ACC112 (cell line): ENCODE results near the gene XPO6.

Source experiments
- H2AFZ ChIP-seq: fragments of 200-600 bp; sonication (generic); one replicate; pipeline ENCODE4 v1.6.0; 2017; ENCODE audit warnings: antibody characterized with exemption, low read length; ENCODE audit not compliant: unreplicated experiment
- H3K27ac ChIP-seq: fragments of 200-600 bp; sonication (generic); 2 replicates; pipeline ENCODE4 v1.5.1; 2014; ENCODE audit warnings: low read depth, mild to moderate bottlenecking, antibody characterized with exemption, low read length, moderate library complexity
- H3K27me3 ChIP-seq: fragments of 200-600 bp; sonication (generic); 2 replicates; pipeline ENCODE4 v1.6.1; 2014; ENCODE audit warnings: mild to moderate bottlenecking, antibody characterized with exemption, low read length, moderate library complexity, mixed read lengths; ENCODE audit not compliant: insufficient read depth
- H3K36me3 ChIP-seq: fragments of 200-600 bp; sonication (generic); 2 replicates; pipeline ENCODE4 v1.6.1; 2016; ENCODE audit warnings: mild to moderate bottlenecking, antibody characterized with exemption, low read length, moderate library complexity, mixed read lengths; ENCODE audit not compliant: insufficient read depth
- H3K4me1 ChIP-seq: fragments of 200-600 bp; sonication (generic); one replicate; pipeline ENCODE4 v1.6.1; 2016; ENCODE audit warnings: low read length, mixed read lengths; ENCODE audit not compliant: insufficient read depth, unreplicated experiment, control insufficient read depth
- H3K4me3 ChIP-seq: fragments of 200-600 bp; sonication (generic); 2 replicates; pipeline ENCODE4 v1.5.1; 2014; ENCODE audit warnings: mild to moderate bottlenecking, low read depth, low read length
- H3K79me2 ChIP-seq: fragments of 200-600 bp; sonication (generic); one replicate; pipeline ENCODE4 v1.6.0; 2016; ENCODE audit warnings: low read length; ENCODE audit not compliant: control insufficient read depth, unreplicated experiment, insufficient read depth

XPO6 gene

GRCh38 chr16:28171816-28172215 lies 39.9 kb downstream of the XPO6 start:
- H2AFZ ChIP-seq, result no peak overlapping the region
- peaks cover 20% of the 10 kb centered on the region for H3K4me1 ChIP-seq
- H3K79me2 ChIP-seq, result peaks cover 66% of the 10 kb centered on the region
- H3K27ac ChIP-seq, result no peak overlapping the region
- no peaks in the 10 kb centered on the region for H3K27me3 ChIP-seq
- H3K36me3 ChIP-seq, result peaks cover 49% of the 10 kb centered on the region
- H3K4me3 ChIP-seq, result no peak overlapping the region

DNA sequence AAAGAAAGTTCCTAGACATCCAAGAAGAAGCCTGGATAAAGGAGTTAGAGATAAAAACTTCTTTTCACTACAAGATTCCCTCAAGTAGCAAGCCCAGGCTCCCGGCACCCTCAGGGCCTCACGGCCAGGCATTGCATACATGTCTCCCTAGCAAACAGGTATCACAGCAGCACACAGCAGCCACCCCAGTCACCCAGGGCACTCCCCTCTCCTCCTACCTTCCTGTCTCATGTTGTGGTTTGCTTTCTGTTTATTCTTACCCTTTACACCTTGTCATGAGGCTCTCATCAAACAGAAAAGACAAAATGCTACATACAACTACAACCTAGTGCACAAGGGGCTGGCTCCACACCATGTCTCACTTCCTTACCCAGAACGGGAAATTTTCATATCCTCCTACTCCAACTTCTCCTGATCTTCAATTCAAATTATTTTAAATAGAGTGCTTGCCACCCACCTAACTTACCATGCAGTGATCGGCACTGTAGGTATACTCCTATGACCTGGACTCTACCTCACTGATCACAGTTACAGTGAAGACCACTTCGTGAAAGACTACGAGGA lies 42.7 kb downstream of the XPO6 start:
- Histone ChIP-seq H3K36me3 (peaks cover 50% of the 10 kb centered on the region), H3K4me3 (no peak overlapping the region), H3K27ac (no peak overlapping the region), H3K79me2 (peaks cover 62% of the 10 kb centered on the region), H3K27me3 (no peaks in the 10 kb centered on the region), H2AFZ (no peak overlapping the region), H3K4me1 (peaks cover 28% of the 10 kb centered on the region)

DNA sequence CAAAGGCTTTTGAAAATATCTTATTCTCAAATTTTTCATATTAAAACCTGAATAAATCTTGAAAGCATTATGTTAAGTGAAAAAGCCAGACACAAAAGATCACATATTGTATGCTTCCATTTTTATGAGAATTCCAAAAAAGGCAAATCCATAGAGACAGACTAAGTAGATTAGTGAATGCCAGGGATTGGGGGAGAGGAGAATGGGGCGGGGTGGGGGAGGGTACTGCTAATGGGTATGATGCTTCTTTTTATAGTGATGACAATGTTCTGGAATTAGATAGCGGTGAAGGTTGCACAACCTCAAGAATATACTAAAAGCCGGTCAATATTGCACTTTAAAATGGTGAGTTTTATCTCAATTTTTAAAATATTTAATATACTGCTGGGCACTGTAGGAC lies 44.0 kb downstream of the XPO6 start:
- Histone ChIP-seq H3K36me3 (peaks cover 39% of the 10 kb centered on the region), H3K27me3 (no peaks in the 10 kb centered on the region), H3K27ac (no peak overlapping the region), H3K4me1 (peaks cover 40% of the 10 kb centered on the region), H2AFZ (no peak overlapping the region), H3K79me2 (peaks cover 61% of the 10 kb centered on the region), H3K4me3 (no peak overlapping the region)

DNA sequence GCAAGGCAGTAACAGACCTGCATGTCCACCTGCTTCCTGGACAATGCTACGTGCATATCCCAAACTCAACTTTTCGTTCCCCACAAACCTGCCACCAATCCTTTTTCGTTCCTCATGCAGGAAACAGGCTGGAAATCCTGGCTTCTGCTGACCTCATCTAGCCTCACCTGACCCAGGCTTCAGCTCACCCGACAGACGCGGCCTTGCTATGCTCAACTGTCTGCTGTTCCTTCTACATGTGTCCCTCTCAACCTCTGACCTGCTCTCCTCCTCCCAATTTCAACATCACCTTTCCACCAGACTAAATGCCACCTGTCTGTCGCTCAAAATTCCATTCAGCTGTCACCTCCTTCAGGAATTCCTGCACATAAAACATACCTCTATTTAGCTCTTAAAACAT lies 44.5 kb downstream of the XPO6 start:
- no peaks in the 10 kb centered on the region for H3K27me3 ChIP-seq
- no peak overlapping the region for H3K27ac ChIP-seq
- no peak overlapping the region for H3K4me3 ChIP-seq
- H3K36me3 ChIP-seq, result peaks cover 37% of the 10 kb centered on the region
- H2AFZ ChIP-seq, result no peak overlapping the region
- H3K79me2 ChIP-seq, result peaks cover 60% of the 10 kb centered on the region
- H3K4me1 ChIP-seq, result peaks cover 38% of the 10 kb centered on the region

- no peak overlapping the region for H2AFZ ChIP-seq
- no peak overlapping the region for H3K27ac ChIP-seq
Measured at GRCh38 chr16:28166394-28167208, 45.2 kb downstream of the XPO6 start.

DNA sequence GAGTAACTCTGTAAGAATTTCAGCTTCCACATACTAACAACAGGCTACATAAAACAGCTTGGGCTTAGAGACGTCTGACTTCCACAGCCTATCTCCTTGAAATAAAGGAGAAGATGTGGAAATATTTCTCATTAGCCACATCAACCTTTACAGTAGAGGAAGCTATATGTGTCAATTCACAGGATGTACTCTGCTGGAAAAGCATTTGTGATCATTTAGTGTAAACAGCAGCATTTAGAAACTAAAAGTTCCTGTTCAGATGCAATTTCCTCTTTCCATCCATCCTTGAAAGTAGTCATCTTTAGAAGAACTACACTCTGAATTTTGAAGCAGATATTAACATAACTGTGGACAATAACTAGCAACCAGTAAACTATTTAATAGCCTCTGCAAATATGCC lies 46.2 kb downstream of the XPO6 start:
- Histone ChIP-seq H3K36me3 (peaks cover 38% of the 10 kb centered on the region), H3K27me3 (no peaks in the 10 kb centered on the region), H3K4me1 (peaks cover 34% of the 10 kb centered on the region), H3K27ac (no peak overlapping the region), H3K4me3 (no peak overlapping the region), H3K79me2 (peaks cover 62% of the 10 kb centered on the region), H2AFZ (no peak overlapping the region)

More at GRCh38 chr16:28166394-28167208, 45.2 kb downstream of the XPO6 start:
- Histone ChIP-seq H3K27me3 (no peaks in the 10 kb centered on the region), H3K36me3 (peaks cover 39% of the 10 kb centered on the region), H3K79me2 (peaks cover 58% of the 10 kb centered on the region), H3K4me3 (no peak overlapping the region), H3K4me1 (peaks cover 36% of the 10 kb centered on the region)

DNA sequence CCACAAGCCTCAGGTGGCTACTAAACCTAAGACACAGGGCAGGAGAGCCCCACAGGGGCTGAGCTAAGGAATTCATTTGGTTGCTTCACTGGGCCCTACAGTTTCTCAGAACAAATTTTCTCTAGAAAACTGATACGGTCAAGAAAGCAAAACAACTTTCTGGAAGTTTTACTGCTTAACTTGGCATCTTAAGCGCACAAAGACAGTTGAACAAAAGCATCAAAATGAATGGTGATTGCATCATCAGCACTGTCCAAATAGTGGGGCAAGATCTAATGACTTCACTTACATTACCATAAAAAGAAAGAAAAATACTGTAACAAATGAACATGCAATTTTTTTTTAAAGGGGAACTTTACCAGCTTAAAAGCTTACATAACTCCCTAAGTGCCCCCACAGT lies 47.6 kb downstream of the XPO6 start:
- Histone ChIP-seq H3K27ac (peak overlapping the region; percentile 59), H2AFZ (no peak overlapping the region), H3K27me3 (no peaks in the 10 kb centered on the region), H3K4me1 (peaks cover 34% of the 10 kb centered on the region), H3K79me2 (peaks cover 62% of the 10 kb centered on the region), H3K36me3 (peaks cover 28% of the 10 kb centered on the region), H3K4me3 (no peak overlapping the region)

- Histone ChIP-seq H3K36me3 (peaks cover 26% of the 10 kb centered on the region), H2AFZ (no peak overlapping the region), H3K27me3 (no peaks in the 10 kb centered on the region), H3K4me3 (no peak overlapping the region), H3K79me2 (peaks cover 61% of the 10 kb centered on the region), H3K27ac (peak overlapping the region; percentile 59), H3K4me1 (peaks cover 35% of the 10 kb centered on the region)
Measured at GRCh38 chr16:28163699-28164098, 48.1 kb downstream of the XPO6 start.

GRCh38 chr16:28162326-28162877 lies 49.4 kb downstream of the XPO6 start:
- Histone ChIP-seq H3K79me2 (peaks cover 71% of the 10 kb centered on the region), H3K36me3 (peaks cover 28% of the 10 kb centered on the region), H3K4me1 (peaks cover 44% of the 10 kb centered on the region), H2AFZ (no peak overlapping the region), H3K27ac (no peak overlapping the region), H3K27me3 (no peaks in the 10 kb centered on the region), H3K4me3 (no peak overlapping the region)

DNA sequence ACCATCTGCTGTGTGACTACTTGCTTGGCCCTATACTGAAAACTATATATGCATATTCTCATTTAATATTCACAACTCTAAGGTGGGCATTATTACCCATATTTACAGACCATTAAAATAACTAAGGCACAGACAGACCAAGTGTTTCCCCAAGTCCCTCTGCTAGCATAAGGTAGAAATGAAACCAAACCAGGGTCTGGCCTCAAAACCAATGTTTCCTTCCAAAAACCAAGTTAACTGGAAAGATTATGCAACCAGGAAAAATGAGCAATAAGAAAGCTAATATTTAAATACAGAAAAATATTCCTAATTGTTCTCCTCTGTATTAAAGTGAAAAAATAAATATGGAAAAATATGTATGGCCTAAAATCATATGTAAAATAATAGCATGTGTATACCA lies 50.1 kb downstream of the XPO6 start:
- Histone ChIP-seq H3K4me3 (no peak overlapping the region), H3K4me1 (peaks cover 39% of the 10 kb centered on the region), H3K27me3 (no peaks in the 10 kb centered on the region), H3K27ac (no peak overlapping the region), H2AFZ (no peak overlapping the region), H3K79me2 (peaks cover 66% of the 10 kb centered on the region), H3K36me3 (peaks cover 23% of the 10 kb centered on the region)

- no peaks in the 10 kb centered on the region for H3K27me3 ChIP-seq
- peak overlapping the region; percentile 32; the same call in 1 of the 2 replicates for H3K4me3 ChIP-seq
- H2AFZ ChIP-seq, result no peak overlapping the region
- H3K79me2 ChIP-seq, result peaks cover 54% of the 10 kb centered on the region
- peaks cover 29% of the 10 kb centered on the region for H3K36me3 ChIP-seq
- H3K27ac ChIP-seq, result no peak overlapping the region
- H3K4me1 ChIP-seq, result peaks cover 21% of the 10 kb centered on the region
Measured at GRCh38 chr16:28158136-28158535, 53.6 kb downstream of the XPO6 start.
